Activated B cell treated with CpG ODN at 0.5 μM for 24 hours (primary cell): ENCODE measurements around the gene AKAP13. TPM values are rescaled to one million over a fixed set of nuclear protein-coding genes. Genes with fewer than 3 reads are reported as not detected.

Experiments
- ATAC-seq: fragments of 200-7000 bp; cut with Tn5 transposase; one replicate; pipeline ENCODE4 v1.10.0; 2021; ENCODE audit warnings: low read depth, mild to moderate bottlenecking, moderate library complexity
- CTCF ChIA-PET: fragments of 350-600 bp; sonication (Branson Sonifier 250); formaldehyde crosslinking; loops from one replicate; lab custom pipeline; 2021; ENCODE audit warnings: antibody characterized with exemption; lab: Charles Lee
- POLR2A ChIA-PET: fragments of 350-600 bp; sonication (Branson Sonifier 250); formaldehyde crosslinking; loops from one replicate; lab custom pipeline; 2021; ENCODE audit warnings: antibody characterized with exemption; lab: Charles Lee
- DNase-seq: peaks from one replicate; pipeline ENCODE4 v3.0.0; 2022
- H3K27ac Mint-ChIP-seq: one replicate; pipeline ENCODE4 v1.8.0; 2020; ENCODE audit warnings: mixed read lengths
- H3K27me3 Mint-ChIP-seq: one replicate; pipeline ENCODE4 v1.8.0; 2021; ENCODE audit warnings: mixed read lengths
- H3K36me3 Mint-ChIP-seq: one replicate; pipeline ENCODE4 v1.8.0; 2021; ENCODE audit warnings: low read depth, mixed read lengths
- H3K4me1 Mint-ChIP-seq: one replicate; pipeline ENCODE4 v1.8.0; 2021; ENCODE audit warnings: mixed read lengths
- H3K4me3 Mint-ChIP-seq: one replicate; pipeline ENCODE4 v1.8.0; 2020; ENCODE audit warnings: mild to moderate bottlenecking, mixed read lengths
- H3K9me3 Mint-ChIP-seq: one replicate; pipeline ENCODE4 v1.8.0; 2020; ENCODE audit warnings: mixed read lengths
- CTCF ChIP-seq: fragments of 200-600 bp; IDR thresholded peaks from one replicate; pipeline ENCODE4 v1.8.0; 2022; ENCODE audit warnings: antibody characterized with exemption, mild to moderate bottlenecking
- intact Hi-C: fragments of 100-400 bp; cut with micrococcal nuclease; formaldehyde crosslinking; loops from one replicate; pipeline ENCODE4 v1.15.1; 2024
- total RNA-seq: library from RNA; stranded (reverse); gene quantifications from 2 replicates; pipeline ENCODE4 v1.2.3, GENCODE V29; 2022

The AKAP13 gene
- total RNA-seq, 1 donor from 2014 or later: 290 TPM

GRCh38 chr15:85403745-85404144 is 23.3 kb downstream of the AKAP13 start:
- CTCF ChIA-PET: interaction anchor here (0.9 to 3.1 kb wide), 9 partner anchors 10 to 107 kb away, joined by 3 to 31 read pairs (median 6); no protein-coding TSS in a partner anchor
- Mint-ChIP-seq H3K36me3 (no peaks in the 10 kb centered on the region), H3K4me1 (peaks cover 91% of the 10 kb centered on the region), H3K27me3 (no peaks in the 10 kb centered on the region), H3K9me3 (no peaks in the 10 kb centered on the region), H3K4me3 (peak overlapping the region; percentile 60), H3K27ac (peak overlapping the region; percentile 91)
- DNase-seq (no peak), ATAC-seq (no peak)
- intact Hi-C loops: loop anchor here (1.0 kb wide), 2 partner anchors 10 to 15 kb away; no protein-coding TSS in a partner anchor
- TF ChIP-seq CTCF: no peak
- POLR2A ChIA-PET: interaction anchor here (0.6 to 17.2 kb wide), 10 partner anchors 10 to 107 kb away, joined by 3 to 395 read pairs (median 8); partner anchors contain the start of gene AKAP13

GRCh38 chr15:85404176-85404917 is 23.9 kb downstream of the AKAP13 start:
- intact Hi-C loops: loop anchor here (1.0 kb wide), 2 partner anchors 9 to 16 kb away; no protein-coding TSS in a partner anchor
- DNase-seq (no peak), ATAC-seq (peak; percentile 23)
- peak overlapping the region; percentile 60 for H3K4me3 Mint-ChIP-seq
- ChIA-PET CTCF (interaction anchor here (0.5 to 3.1 kb wide), 14 partner anchors 9 to 341 kb away, joined by 3 to 31 read pairs (median 4); no protein-coding TSS in a partner anchor), POLR2A (interaction anchor here (0.6 to 17.2 kb wide), 15 partner anchors 8 to 108 kb away, joined by 3 to 395 read pairs (median 5); partner anchors contain the start of gene AKAP13)
- no peaks in the 10 kb centered on the region for H3K9me3 Mint-ChIP-seq
- peaks cover 1% of the 10 kb centered on the region for H3K36me3 Mint-ChIP-seq
- peak overlapping the region; percentile 91 for H3K27ac Mint-ChIP-seq
- no peaks in the 10 kb centered on the region for H3K27me3 Mint-ChIP-seq
- no peak for TF ChIP-seq CTCF
- H3K4me1 Mint-ChIP-seq: peaks cover 90% of the 10 kb centered on the region

GRCh38 chr15:85404918-85405866 is 24.8 kb downstream of the AKAP13 start:
- no peak for ATAC-seq
- intact Hi-C loops: loop anchor here (1.0 to 5.0 kb wide), 3 partner anchors 8 to 297 kb away; no protein-coding TSS in a partner anchor

GRCh38 chr15:85406916-85407315 is 26.5 kb downstream of the AKAP13 start:
- CTCF ChIA-PET: interaction anchor here (1.2 to 1.5 kb wide), 2 partner anchors 75 to 88 kb away, joined by 3 to 4 read pairs; no protein-coding TSS in a partner anchor
- H3K4me3 Mint-ChIP-seq: peak overlapping the region; percentile 49
- ATAC-seq (no peak), DNase-seq (no peak)
- TF ChIP-seq CTCF: no peak
- no peaks in the 10 kb centered on the region for H3K27me3 Mint-ChIP-seq
- peaks cover 90% of the 10 kb centered on the region for H3K4me1 Mint-ChIP-seq
- intact Hi-C loops: loop anchor here (5.0 kb wide), 1 partner anchor 295 kb away; no protein-coding TSS in a partner anchor
- H3K36me3 Mint-ChIP-seq: peaks cover 13% of the 10 kb centered on the region
- peak overlapping the region; percentile 91 for H3K27ac Mint-ChIP-seq
- H3K9me3 Mint-ChIP-seq: no peaks in the 10 kb centered on the region
- POLR2A ChIA-PET: interaction anchor here (0.6 to 17.2 kb wide), 7 partner anchors 10 to 110 kb away, joined by 3 to 395 read pairs (median 5); partner anchors contain the start of gene AKAP13

More at GRCh38 chr15:85404918-85405866, 24.8 kb downstream of the AKAP13 start:
- ChIA-PET CTCF (interaction anchor here (0.5 to 3.1 kb wide), 12 partner anchors 8 to 341 kb away, joined by 3 to 31 read pairs (median 5); no protein-coding TSS in a partner anchor), POLR2A (interaction anchor here (0.6 to 17.2 kb wide), 13 partner anchors 8 to 92 kb away, joined by 3 to 395 read pairs (median 5); partner anchors contain the start of gene AKAP13)
- Mint-ChIP-seq H3K27me3 (no peaks in the 10 kb centered on the region), H3K9me3 (no peaks in the 10 kb centered on the region), H3K4me1 (peaks cover 90% of the 10 kb centered on the region), H3K36me3 (peaks cover 4% of the 10 kb centered on the region), H3K4me3 (peak overlapping the region; percentile 1), H3K27ac (peak overlapping the region; percentile 91)
- no peak for TF ChIP-seq CTCF
- no peak for DNase-seq
